Adrenal gland (tissue), 5 donors: ENCODE results near the gene PACS2.

Source experiments
- POLR2A ChIP-seq, 2 donors: fragments of 450-650 bp; IDR thresholded peaks; one replicate each; pipeline ENCODE4 v1.6.1; 2017; ENCODE audit warnings: antibody characterized with exemption in 2 of 2, mild to moderate bottlenecking in 2 of 2, moderate library complexity in 1 of 2
- TF ChIP-seq, protein P1 (sequence below), 6 experiments: fragments of 450-650 bp in 4 of 6; fragments of 200-600 bp in 2 of 6; sonication (generic) in 1 of 6; IDR thresholded peaks; 1 replicate in 5 of 6; 2 replicates in 1 of 6; pipeline versions ENCODE4 v1.5.1 to v1.8.0; 2016 to 2021; ENCODE audit warnings: antibody characterized with exemption in 6 of 6, mild to moderate bottlenecking in 2 of 6, moderate library complexity in 1 of 6
- donor health status: DM: no; HTN: no; CAD: no.

DNA sequence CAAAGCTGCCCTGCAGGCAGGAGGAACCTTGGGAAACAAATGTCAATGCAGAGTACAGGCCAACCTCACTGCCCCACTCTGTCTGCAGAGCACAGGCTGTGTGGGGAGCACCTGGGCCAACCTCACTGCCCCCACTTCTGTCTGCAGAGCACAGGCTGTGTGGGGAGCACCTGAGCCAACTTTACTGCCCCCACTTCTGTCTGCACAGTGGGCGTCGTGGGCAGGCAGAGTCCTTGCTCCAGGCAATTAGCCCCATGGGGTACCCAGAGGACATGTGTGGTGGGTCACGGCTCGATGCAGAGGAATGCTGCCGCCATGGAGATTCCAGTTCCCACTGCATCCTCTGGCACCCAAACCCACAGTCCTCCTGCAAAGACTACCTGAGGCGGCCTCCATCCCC, 39.9 kb upstream of the PACS2 start:
- TF ChIP-seq, protein P1, sequence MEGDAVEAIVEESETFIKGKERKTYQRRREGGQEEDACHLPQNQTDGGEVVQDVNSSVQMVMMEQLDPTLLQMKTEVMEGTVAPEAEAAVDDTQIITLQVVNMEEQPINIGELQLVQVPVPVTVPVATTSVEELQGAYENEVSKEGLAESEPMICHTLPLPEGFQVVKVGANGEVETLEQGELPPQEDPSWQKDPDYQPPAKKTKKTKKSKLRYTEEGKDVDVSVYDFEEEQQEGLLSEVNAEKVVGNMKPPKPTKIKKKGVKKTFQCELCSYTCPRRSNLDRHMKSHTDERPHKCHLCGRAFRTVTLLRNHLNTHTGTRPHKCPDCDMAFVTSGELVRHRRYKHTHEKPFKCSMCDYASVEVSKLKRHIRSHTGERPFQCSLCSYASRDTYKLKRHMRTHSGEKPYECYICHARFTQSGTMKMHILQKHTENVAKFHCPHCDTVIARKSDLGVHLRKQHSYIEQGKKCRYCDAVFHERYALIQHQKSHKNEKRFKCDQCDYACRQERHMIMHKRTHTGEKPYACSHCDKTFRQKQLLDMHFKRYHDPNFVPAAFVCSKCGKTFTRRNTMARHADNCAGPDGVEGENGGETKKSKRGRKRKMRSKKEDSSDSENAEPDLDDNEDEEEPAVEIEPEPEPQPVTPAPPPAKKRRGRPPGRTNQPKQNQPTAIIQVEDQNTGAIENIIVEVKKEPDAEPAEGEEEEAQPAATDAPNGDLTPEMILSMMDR (IDR thresholded peaks at IDR 0.05): no peak
- no peak for TF ChIP-seq POLR2A (IDR thresholded peaks at IDR 0.05)
